Skeletal muscle tissue (tissue), 4 donors: ENCODE results near the gene ERBB2. TPM values are rescaled to one million over a fixed set of nuclear protein-coding genes. Genes with fewer than 3 reads are reported as not detected.
"Not testable (repeated sequence)": the region's sequence is repeated elsewhere in the genome, so short reads cannot be mapped to it uniquely, and the experiment has no call there.

Experiments used
- H3K27ac ChIP-seq: one replicate; pipeline ENCODE4 v1.7.0; 2013; ENCODE audit warnings: mild to moderate bottlenecking, low read depth, low read length, inconsistent platforms
- H3K27me3 ChIP-seq, 3 donors: one replicate each; pipeline ENCODE4 v1.7.0; 2013; ENCODE audit warnings: low read length in 3 of 3; ENCODE audit not compliant: control insufficient read depth in 3 of 3, insufficient read depth in 3 of 3
- H3K36me3 ChIP-seq, 3 donors: one replicate each; pipeline ENCODE4 v1.7.0; 2013; ENCODE audit warnings: low read length in 3 of 3; ENCODE audit not compliant: control insufficient read depth in 3 of 3, insufficient read depth in 3 of 3
- H3K4me1 ChIP-seq, 3 donors: one replicate each; pipeline ENCODE4 v1.7.0; 2013; ENCODE audit warnings: low read length in 3 of 3, mild to moderate bottlenecking in 3 of 3; ENCODE audit not compliant: control insufficient read depth in 3 of 3, insufficient read depth in 3 of 3
- H3K4me3 ChIP-seq, 3 donors: one replicate each; pipeline ENCODE4 v1.7.0; 2013; ENCODE audit warnings: low read length in 3 of 3
- H3K9ac ChIP-seq, 3 donors: one replicate each; pipeline ENCODE4 v1.7.0; 2013; ENCODE audit warnings: low read length in 3 of 3, mild to moderate bottlenecking in 3 of 3, moderate library complexity in 2 of 3, low read depth in 1 of 3
- H3K9me3 ChIP-seq, 3 donors: one replicate each; pipeline ENCODE4 v1.7.0; 2013; ENCODE audit warnings: low read length in 3 of 3; ENCODE audit not compliant: control insufficient read depth in 3 of 3
- total RNA-seq: library from RNA; depleted of rRNA; stranded (reverse); fragments of >200 nt; gene quantifications from one replicate; pipeline ENCODE4 v1.2.3, GENCODE V29; 2014
- donor health status: Osteomylitis.

The ERBB2 gene
- total RNA-seq, 1 donor from 2014 or later: 69.9 TPM

DNA sequence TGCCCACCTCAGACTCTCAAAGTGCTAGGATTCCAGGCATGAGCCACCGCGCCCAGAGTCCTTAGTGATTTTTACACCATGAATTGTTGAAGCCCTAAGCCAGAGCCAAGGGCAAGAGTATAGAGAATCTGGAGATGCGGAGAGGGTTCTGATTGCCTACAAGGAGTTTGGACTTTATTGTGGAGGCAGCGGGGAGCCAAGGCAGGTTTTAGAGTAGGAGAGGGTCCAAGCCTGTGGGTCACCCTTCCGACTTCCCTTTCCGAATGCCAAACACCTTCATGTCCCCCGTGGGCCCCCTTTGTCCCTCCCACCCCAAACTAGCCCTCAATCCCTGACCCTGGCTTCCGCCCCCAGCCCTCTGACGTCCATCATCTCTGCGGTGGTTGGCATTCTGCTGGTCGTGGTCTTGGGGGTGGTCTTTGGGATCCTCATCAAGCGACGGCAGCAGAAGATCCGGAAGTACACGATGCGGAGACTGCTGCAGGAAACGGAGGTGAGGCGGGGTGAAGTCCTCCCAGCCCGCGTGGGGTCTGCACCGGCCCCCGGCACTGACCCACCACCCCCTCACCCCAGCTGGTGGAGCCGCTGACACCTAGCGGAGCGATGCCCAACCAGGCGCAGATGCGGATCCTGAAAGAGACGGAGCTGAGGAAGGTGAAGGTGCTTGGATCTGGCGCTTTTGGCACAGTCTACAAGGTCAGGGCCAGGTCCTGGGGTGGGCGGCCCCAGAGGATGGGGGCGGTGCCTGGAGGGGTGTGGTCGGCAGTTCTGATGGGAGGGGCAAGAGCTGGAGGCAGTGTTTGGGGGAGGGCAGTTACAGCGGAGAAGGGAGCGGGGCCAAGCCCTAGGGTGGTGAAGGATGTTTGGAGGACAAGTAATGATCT is 23.3 kb downstream of the ERBB2 start:
- H3K27ac ChIP-seq: no peak overlapping the region
- no peaks in the 10 kb centered on the region for H3K9me3 ChIP-seq
- no peak overlapping the region for H3K9ac ChIP-seq
- no peaks in the 10 kb centered on the region for H3K4me1 ChIP-seq
- no peaks in the 10 kb centered on the region for H3K27me3 ChIP-seq
- H3K36me3 ChIP-seq: peaks cover 37 to 48% (median 44%) of the 10 kb centered on the region in 3 donors
- H3K4me3 ChIP-seq: no peak overlapping the region

GRCh38 chr17:39724731-39725130 is 24.9 kb downstream of the ERBB2 start:
- Histone ChIP-seq H3K27me3 (no peaks in the 10 kb centered on the region), H3K9me3 (no peaks in the 10 kb centered on the region), H3K36me3 (peaks cover 35 to 37% (median 36%) of the 10 kb centered on the region in 3 donors), H3K4me3 (no peak overlapping the region), H3K9ac (no peak overlapping the region), H3K4me1 (peaks cover 3 to 6% (median 5%) of the 10 kb centered on the region in 3 donors), H3K27ac (no peak overlapping the region)

GRCh38 chr17:39725923-39726322 is 26.1 kb downstream of the ERBB2 start:
- not testable (repeated sequence) for H3K9me3 ChIP-seq, H3K27me3 ChIP-seq, H3K27ac ChIP-seq, H3K9ac ChIP-seq, H3K4me3 ChIP-seq
- Histone ChIP-seq H3K4me1 (peaks cover 7 to 12% (median 9%) of the 10 kb centered on the region in 3 donors), H3K36me3 (peaks cover 29 to 32% (median 30%) of the 10 kb centered on the region in 3 donors)

DNA sequence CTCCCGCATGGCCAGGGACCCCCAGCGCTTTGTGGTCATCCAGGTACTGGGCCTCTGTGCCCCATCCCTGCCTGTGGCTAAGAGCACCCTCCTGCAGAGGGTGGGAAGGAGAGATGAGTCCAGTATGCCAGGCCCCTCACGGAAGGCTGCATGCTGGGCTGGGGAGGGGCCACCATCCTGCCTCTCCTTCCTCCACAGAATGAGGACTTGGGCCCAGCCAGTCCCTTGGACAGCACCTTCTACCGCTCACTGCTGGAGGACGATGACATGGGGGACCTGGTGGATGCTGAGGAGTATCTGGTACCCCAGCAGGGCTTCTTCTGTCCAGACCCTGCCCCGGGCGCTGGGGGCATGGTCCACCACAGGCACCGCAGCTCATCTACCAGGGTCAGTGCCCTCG is 26.8 kb downstream of the ERBB2 start:
- no peak overlapping the region for H3K9ac ChIP-seq
- no peak overlapping the region for H3K4me3 ChIP-seq
- no peaks in the 10 kb centered on the region for H3K9me3 ChIP-seq
- H3K4me1 ChIP-seq: peaks cover 7 to 12% (median 9%) of the 10 kb centered on the region in 3 donors
- peaks cover 29 to 32% (median 30%) of the 10 kb centered on the region in 3 donors for H3K36me3 ChIP-seq
- H3K27me3 ChIP-seq: no peaks in the 10 kb centered on the region
- no peak overlapping the region for H3K27ac ChIP-seq

- Histone ChIP-seq H3K4me1 (peaks cover 7 to 12% (median 9%) of the 10 kb centered on the region in 3 donors), H3K27ac (no peak overlapping the region), H3K9me3 (no peaks in the 10 kb centered on the region), H3K9ac (no peak overlapping the region), H3K36me3 (peaks cover 29 to 32% (median 30%) of the 10 kb centered on the region in 3 donors), H3K27me3 (no peaks in the 10 kb centered on the region), H3K4me3 (no peak overlapping the region)
These were observed 27.7 kb downstream of the ERBB2 start for GRCh38 chr17:39727556-39727955.

- no peaks in the 10 kb centered on the region for H3K27me3 ChIP-seq
- H3K4me3 ChIP-seq: peak overlapping the region; percentile 80 to 88 (median 81)
- no peak overlapping the region for H3K27ac ChIP-seq
- peaks cover 7 to 12% (median 9%) of the 10 kb centered on the region in 3 donors for H3K4me1 ChIP-seq
- H3K36me3 ChIP-seq: peaks cover 24 to 26% (median 25%) of the 10 kb centered on the region in 3 donors
- no peaks in the 10 kb centered on the region for H3K9me3 ChIP-seq
- H3K9ac ChIP-seq: peak overlapping the region; percentile 72 to 82 (median 76)
These were observed 29.5 kb downstream of the ERBB2 start for GRCh38 chr17:39729280-39729851.

- Histone ChIP-seq H3K9me3 (no peaks in the 10 kb centered on the region), H3K9ac (peak within 1 kb of the TSS; percentile 76 to 82 (median 76)), H3K27me3 (no peaks in the 10 kb centered on the region)
These were observed 30.4 kb downstream of the ERBB2 start, which contains the start of gene MIEN1 for GRCh38 chr17:39730095-39730921. Gene MIEN1, minus strand, starts transcription at chr17:39730532. Its CDS starts 37 bp downstream, at chr17:39730495.

GRCh38 chr17:39732586-39732985 is 32.7 kb downstream of the ERBB2 start:
- peaks cover 4 to 7% (median 4%) of the 10 kb centered on the region in 3 donors for H3K36me3 ChIP-seq
- H3K27me3 ChIP-seq: peaks cover 11 to 15% (median 14%) of the 10 kb centered on the region in 3 donors
- no peak overlapping the region for H3K9ac ChIP-seq
- no peak overlapping the region for H3K27ac ChIP-seq
- H3K4me3 ChIP-seq: no peak overlapping the region
- H3K4me1 ChIP-seq: peaks cover 8 to 14% (median 9%) of the 10 kb centered on the region in 3 donors
- no peaks in the 10 kb centered on the region for H3K9me3 ChIP-seq

More at GRCh38 chr17:39730095-39730921, 30.4 kb downstream of the ERBB2 start, which contains the start of gene MIEN1:
- H3K4me1 ChIP-seq: peaks cover 7 to 12% (median 9%) of the 10 kb centered on the region in 3 donors
- H3K4me3 ChIP-seq: peak within 1 kb of the TSS; percentile 80 to 88 (median 81)
- H3K36me3 ChIP-seq: peaks cover 15 to 17% (median 16%) of the 10 kb centered on the region in 3 donors
- H3K27ac ChIP-seq: peak within 1 kb of the TSS; percentile 65

- H3K4me3 ChIP-seq: no peak overlapping the region
- no peaks in the 10 kb centered on the region for H3K9me3 ChIP-seq
- no peaks in the 10 kb centered on the region for H3K36me3 ChIP-seq
- H3K9ac ChIP-seq: no peak overlapping the region
- peaks cover 37 to 44% (median 40%) of the 10 kb centered on the region in 3 donors for H3K27me3 ChIP-seq
- no peak overlapping the region for H3K27ac ChIP-seq
- H3K4me1 ChIP-seq: peaks cover 4 to 13% (median 10%) of the 10 kb centered on the region in 3 donors
These were observed 36.0 kb downstream of the ERBB2 start for GRCh38 chr17:39735882-39736281.
